K562 (cell line): ENCODE measurements around the gene ARHGDIA. TPM values are rescaled to one million over a fixed set of nuclear protein-coding genes. Genes with fewer than 3 reads are reported as not detected.

Experiments used
- ARID4B ChIP-seq: sonication (generic); formaldehyde crosslinking; IDR thresholded peaks from 2 replicates; pipeline ENCODE4 v1.8.0; 2022; ENCODE audit warnings: mild to moderate bottlenecking, missing genetic modification reagents
- BCL6 ChIP-seq: fragments of 250-450 bp; sonication (Bioruptor Pico); IDR thresholded peaks from 2 replicates; pipeline ENCODE4 v1.4.0; 2020
- CBFA2T3 ChIP-seq: fragments of 450-650 bp; IDR thresholded peaks from 2 replicates; pipeline ENCODE4 v1.6.1; 2017
- EP400 ChIP-seq: fragments of 450-650 bp; IDR thresholded peaks from 2 replicates; pipeline ENCODE4 v1.6.1; 2017; ENCODE audit warnings: antibody characterized with exemption, mild to moderate bottlenecking, moderate library complexity
- FOSL1 ChIP-seq: fragments of 200-800 bp; sonication (Bioruptor generic); conservative IDR thresholded peaks from 2 replicates; pipeline ENCODE4 v1.6.1; 2016; ENCODE audit warnings: missing genetic modification characterization, missing compliant biosample characterization
- GATAD2B ChIP-seq: fragments of 450-650 bp; IDR thresholded peaks from 2 replicates; pipeline ENCODE4 v1.6.1; 2017; ENCODE audit warnings: mild to moderate bottlenecking, borderline replicate concordance
- HMGN3 ChIP-seq: IDR thresholded peaks from 2 replicates; pipeline ENCODE4 v1.6.1; 2011; ENCODE audit warnings: borderline replicate concordance, low read depth, mild to moderate bottlenecking, mixed read lengths, low read length; ENCODE audit not compliant: insufficient read length; ENCODE audit errors: extremely low read depth
- HNRNPK ChIP-seq: fragments of 200-400 bp; formaldehyde crosslinking; IDR thresholded peaks from one replicate; pipeline ENCODE4 v1.6.1; 2018; ENCODE audit warnings: mild to moderate bottlenecking, low read depth, low read length; ENCODE audit not compliant: poor library complexity, severe bottlenecking
- MTA2 ChIP-seq: fragments of 450-650 bp; IDR thresholded peaks from 2 replicates; pipeline ENCODE4 v1.6.1; 2016; ENCODE audit warnings: low read depth
- NFE2 ChIP-seq: IDR thresholded peaks from 2 replicates; pipeline ENCODE4 v1.6.1; 2014; ENCODE audit warnings: antibody characterized with exemption, low read depth
- SLC30A9 ChIP-seq: fragments of 250-450 bp; sonication (Bioruptor Pico); IDR thresholded peaks from 2 replicates; pipeline ENCODE4 v1.8.0; 2022; ENCODE audit warnings: mild to moderate bottlenecking, moderate library complexity
- SMAD2 ChIP-seq: fragments of 150-350 bp; IDR thresholded peaks from 2 replicates; pipeline ENCODE4 v1.6.1; 2014; ENCODE audit warnings: low read depth, mild to moderate bottlenecking, low read length
- SMARCE1 ChIP-seq: fragments of 450-650 bp; IDR thresholded peaks from 2 replicates; pipeline ENCODE4 v1.7.1; 2016; ENCODE audit warnings: mild to moderate bottlenecking
- ZEB2 ChIP-seq: fragments of 450-650 bp; IDR thresholded peaks from 2 replicates; pipeline ENCODE4 v1.6.1; 2016
- ZNF280A ChIP-seq: fragments of 450-650 bp; IDR thresholded peaks from 2 replicates; pipeline ENCODE4 v1.6.1; 2018; ENCODE audit warnings: mild to moderate bottlenecking, low read depth; ENCODE audit not compliant: partially characterized antibody
- ZNF354B ChIP-seq: fragments of 250-450 bp; sonication (Bioruptor Pico); IDR thresholded peaks from 2 replicates; pipeline ENCODE4 v1.4.0; 2020
- ZNF586 ChIP-seq: fragments of 450-650 bp; formaldehyde crosslinking; conservative IDR thresholded peaks from 2 replicates; pipeline ENCODE4 v1.4.0; 2020; ENCODE audit warnings: mild to moderate bottlenecking, moderate library complexity
- polyA plus RNA-seq, 8 experiments: library from polyadenylated mRNA; depleted of rRNA in 4 of 8; stranded (reverse) in 5 of 8; unstranded in 3 of 8; fragments of >200 nt; fragmentation: Nextera tagmentation in 2 of 8; fragmentation: Illumina TruSeq in 1 of 8; extraction: Ambion mirVana in 2 of 8; extraction: Trizol in 1 of 8; gene quantifications; 2 replicates each; pipeline versions ENCODE4 v1.2.1 to v1.2.3, GENCODE V29; 2011 to 2014; ENCODE audit warnings: inconsistent platforms in 1 of 8, missing spikeins in 1 of 8
- total RNA-seq, 7 experiments: library from RNA; depleted of rRNA in 6 of 7; stranded (reverse); fragments of >200 nt in 6 of 7; fragmentation: Illumina TruSeq in 2 of 7; extraction: Trizol in 2 of 7; gene quantifications; 2 replicates each; pipeline versions ENCODE4 v1.2.1 to v1.2.3, GENCODE V29; 2011 to 2021; ENCODE audit warnings: low replicate concordance in 1 of 7
- TF ChIP-seq, protein P1 (sequence below): fragments of 200-400 bp; formaldehyde crosslinking; IDR thresholded peaks from 2 replicates; pipeline ENCODE4 v1.6.1; 2017; ENCODE audit warnings: mild to moderate bottlenecking, low read depth, low read length, moderate library complexity
- TF ChIP-seq, protein P2 (sequence below), 2 experiments: fragments of 200-800 bp in 1 of 2; sonication (Bioruptor generic) in 1 of 2; sonication (generic) in 1 of 2; formaldehyde crosslinking in 1 of 2; IDR thresholded peaks in 1 of 2; conservative IDR thresholded peaks in 1 of 2; 2 replicates each; pipeline versions ENCODE4 v1.5.0 to v1.6.1; 2016 to 2020; ENCODE audit warnings: missing compliant biosample characterization in 1 of 2, missing genetic modification characterization in 1 of 2, missing genetic modification reagents in 1 of 2

The ARHGDIA gene
- total and polyA plus RNA-seq, 9 of the 15 experiments (the other 6 are each of a cell fraction or from before 2014, with no cell fraction given), result 9.6 to 340 (median 97.6) TPM

- no peak for TF ChIP-seq ZNF354B
- TF ChIP-seq, protein P1, sequence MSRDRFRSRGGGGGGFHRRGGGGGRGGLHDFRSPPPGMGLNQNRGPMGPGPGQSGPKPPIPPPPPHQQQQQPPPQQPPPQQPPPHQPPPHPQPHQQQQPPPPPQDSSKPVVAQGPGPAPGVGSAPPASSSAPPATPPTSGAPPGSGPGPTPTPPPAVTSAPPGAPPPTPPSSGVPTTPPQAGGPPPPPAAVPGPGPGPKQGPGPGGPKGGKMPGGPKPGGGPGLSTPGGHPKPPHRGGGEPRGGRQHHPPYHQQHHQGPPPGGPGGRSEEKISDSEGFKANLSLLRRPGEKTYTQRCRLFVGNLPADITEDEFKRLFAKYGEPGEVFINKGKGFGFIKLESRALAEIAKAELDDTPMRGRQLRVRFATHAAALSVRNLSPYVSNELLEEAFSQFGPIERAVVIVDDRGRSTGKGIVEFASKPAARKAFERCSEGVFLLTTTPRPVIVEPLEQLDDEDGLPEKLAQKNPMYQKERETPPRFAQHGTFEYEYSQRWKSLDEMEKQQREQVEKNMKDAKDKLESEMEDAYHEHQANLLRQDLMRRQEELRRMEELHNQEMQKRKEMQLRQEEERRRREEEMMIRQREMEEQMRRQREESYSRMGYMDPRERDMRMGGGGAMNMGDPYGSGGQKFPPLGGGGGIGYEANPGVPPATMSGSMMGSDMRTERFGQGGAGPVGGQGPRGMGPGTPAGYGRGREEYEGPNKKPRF, result no peak
- peak; percentile 43 for TF ChIP-seq HMGN3
- TF ChIP-seq SLC30A9 (CRISPR knock-in tag), result no peak
- no peak for TF ChIP-seq ZNF280A
- TF ChIP-seq EP400, result peak; percentile 95
- TF ChIP-seq GATAD2B, result no peak
- no peak for TF ChIP-seq HNRNPK
- no peak for TF ChIP-seq BCL6 (CRISPR knock-in tag)
- TF ChIP-seq CBFA2T3, result no peak; the same call in 1 of the 2 replicates
- TF ChIP-seq ZEB2, result no peak
- no peak for TF ChIP-seq SMAD2
- TF ChIP-seq SMARCE1, result peak; percentile 33; the same call in 1 of the 2 replicates
- TF ChIP-seq MTA2, result no peak
- no peak for TF ChIP-seq NFE2
- TF ChIP-seq FOSL1 (tag), result peak; percentile 58
- no peak; the same call in 1 of the 2 replicates for TF ChIP-seq ARID4B (CRISPR knock-in tag)
- TF ChIP-seq, protein P2, sequence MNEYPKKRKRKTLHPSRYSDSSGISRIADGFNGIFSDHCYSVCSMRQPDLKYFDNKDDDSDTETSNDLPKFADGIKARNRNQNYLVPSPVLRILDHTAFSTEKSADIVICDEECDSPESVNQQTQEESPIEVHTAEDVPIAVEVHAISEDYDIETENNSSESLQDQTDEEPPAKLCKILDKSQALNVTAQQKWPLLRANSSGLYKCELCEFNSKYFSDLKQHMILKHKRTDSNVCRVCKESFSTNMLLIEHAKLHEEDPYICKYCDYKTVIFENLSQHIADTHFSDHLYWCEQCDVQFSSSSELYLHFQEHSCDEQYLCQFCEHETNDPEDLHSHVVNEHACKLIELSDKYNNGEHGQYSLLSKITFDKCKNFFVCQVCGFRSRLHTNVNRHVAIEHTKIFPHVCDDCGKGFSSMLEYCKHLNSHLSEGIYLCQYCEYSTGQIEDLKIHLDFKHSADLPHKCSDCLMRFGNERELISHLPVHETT (CRISPR knock-in tag; conservative IDR thresholded peaks at IDR 0.05 in 1 of 2, IDR thresholded peaks at IDR 0.05 in 1 of 2), result peak in 1 of 2 experiments; percentile 73; a peak in 1 of 4 replicates
- no peak; the same call in 1 of the 2 replicates for TF ChIP-seq ZNF586 (CRISPR knock-in tag)
These were observed 49.4 kb downstream of the ARHGDIA start (continued) for GRCh38 chr17:81821603-81822311.
